Activated naive CD4-positive, alpha-beta T cell treated with anti-CD3 and anti-CD28 coated beads for 36 hours (primary cell): Measurements from ENCODE around the gene SLC28A2. TPM values are rescaled to one million over a fixed set of nuclear protein-coding genes. Genes with fewer than 3 reads are reported as not detected.
"Not testable (repeated sequence)": the region's sequence is repeated elsewhere in the genome, so short reads cannot be mapped to it uniquely, and the experiment has no call there.

ENCODE experiments used
- CTCF ChIA-PET: fragments of 350-600 bp; sonication (Branson Sonifier 250); formaldehyde crosslinking; loops from one replicate; lab custom pipeline; 2021; ENCODE audit warnings: antibody characterized with exemption; lab: Charles Lee
- DNase-seq: peaks from one replicate; pipeline ENCODE4 v3.0.0-alpha.2; 2020
- H3K27ac Mint-ChIP-seq: one replicate; pipeline ENCODE4 v1.8.0; 2021; ENCODE audit warnings: mild to moderate bottlenecking, mixed read lengths
- H3K27me3 Mint-ChIP-seq: one replicate; pipeline ENCODE4 v1.8.0; 2021; ENCODE audit warnings: low read depth, mixed read lengths
- H3K36me3 Mint-ChIP-seq: one replicate; pipeline ENCODE4 v1.8.0; 2021; ENCODE audit warnings: low read depth, mixed read lengths
- H3K4me1 Mint-ChIP-seq: one replicate; pipeline ENCODE4 v1.8.0; 2021; ENCODE audit warnings: low read depth, mixed read lengths
- H3K4me3 Mint-ChIP-seq: one replicate; pipeline ENCODE4 v1.8.0; 2021; ENCODE audit warnings: mild to moderate bottlenecking, moderate library complexity, mixed read lengths
- H3K9me3 Mint-ChIP-seq: one replicate; pipeline ENCODE4 v1.8.0; 2021; ENCODE audit warnings: mixed read lengths
- intact Hi-C: fragments of 100-400 bp; cut with micrococcal nuclease; formaldehyde crosslinking; loops from one replicate; pipeline ENCODE4 v1.15.1; 2023
- total RNA-seq, 2 experiments: library from RNA; stranded (reverse); gene quantifications; one replicate each; pipeline ENCODE4 v1.2.3, GENCODE V29; 2021

Gene SLC28A2
- total RNA-seq, 2 experiments from 2014 or later = not detected

GRCh38 chr15:45231864-45232562 is 20.0 kb upstream of the SLC28A2 start:
- H3K36me3 Mint-ChIP-seq = peaks cover 5% of the 10 kb centered on the region
- H3K27ac Mint-ChIP-seq = no peak overlapping the region
- CTCF ChIA-PET = interaction anchor here (1.1 kb wide), 1 partner anchor 8 kb away, joined by 3 read pairs; no protein-coding TSS in a partner anchor
- H3K4me3 Mint-ChIP-seq = no peak overlapping the region
- H3K4me1 Mint-ChIP-seq = no peaks in the 10 kb centered on the region
- no peak for DNase-seq
- H3K9me3 Mint-ChIP-seq = peaks cover 14% of the 10 kb centered on the region
- H3K27me3 Mint-ChIP-seq = peaks cover 2% of the 10 kb centered on the region
- intact Hi-C loops = no loop called here

GRCh38 chr15:45234562-45235235 is 17.3 kb upstream of the SLC28A2 start:
- H3K27me3 Mint-ChIP-seq = peaks cover 5% of the 10 kb centered on the region

GRCh38 chr15:45236806-45237205 is 15.2 kb upstream of the SLC28A2 start:
- CTCF ChIA-PET = interaction anchor here (0.6 to 1.2 kb wide), 2 partner anchors 32 to 1585 kb away, joined by 3 to 4 read pairs; no protein-coding TSS in a partner anchor
- intact Hi-C loops = not testable (repeated sequence)

More at GRCh38 chr15:45234562-45235235, 17.3 kb upstream of the SLC28A2 start:
- H3K4me3 Mint-ChIP-seq = no peak overlapping the region
- no peaks in the 10 kb centered on the region for H3K4me1 Mint-ChIP-seq
- H3K27ac Mint-ChIP-seq = no peak overlapping the region
- peaks cover 29% of the 10 kb centered on the region for H3K9me3 Mint-ChIP-seq
- no peak for DNase-seq
- CTCF ChIA-PET = interaction anchor here (0.7 to 1.3 kb wide), 4 partner anchors 30 to 195 kb away, joined by 3 to 5 read pairs (median 4); no protein-coding TSS in a partner anchor
- H3K36me3 Mint-ChIP-seq = peaks cover 7% of the 10 kb centered on the region
- intact Hi-C loops = no loop called here

GRCh38 chr15:45242289-45242688 is 9.7 kb upstream of the SLC28A2 start:
- intact Hi-C loops = no loop called here
- no peak for DNase-seq
- peaks cover 24% of the 10 kb centered on the region for H3K36me3 Mint-ChIP-seq
- H3K9me3 Mint-ChIP-seq = peaks cover 65% of the 10 kb centered on the region
- H3K4me1 Mint-ChIP-seq = no peaks in the 10 kb centered on the region
- CTCF ChIA-PET = no interaction called here
- H3K27ac Mint-ChIP-seq = no peak overlapping the region
- peaks cover 4% of the 10 kb centered on the region for H3K27me3 Mint-ChIP-seq
- H3K4me3 Mint-ChIP-seq = no peak overlapping the region

More at GRCh38 chr15:45236806-45237205, 15.2 kb upstream of the SLC28A2 start:
- not testable (repeated sequence) for H3K27ac Mint-ChIP-seq, DNase-seq, H3K4me1 Mint-ChIP-seq, H3K4me3 Mint-ChIP-seq, H3K27me3 Mint-ChIP-seq
- peaks cover 13% of the 10 kb centered on the region for H3K36me3 Mint-ChIP-seq
- peaks cover 41% of the 10 kb centered on the region for H3K9me3 Mint-ChIP-seq

- peaks cover 16% of the 10 kb centered on the region for H3K36me3 Mint-ChIP-seq
- H3K4me1 Mint-ChIP-seq = no peaks in the 10 kb centered on the region
- no peak overlapping the region for H3K27ac Mint-ChIP-seq
- no peaks in the 10 kb centered on the region for H3K27me3 Mint-ChIP-seq
- CTCF ChIA-PET = interaction anchor here (0.7 to 0.8 kb wide), 2 partner anchors 84 to 132 kb away, joined by 3 read pairs; no protein-coding TSS in a partner anchor
- peaks cover 17% of the 10 kb centered on the region for H3K9me3 Mint-ChIP-seq
- intact Hi-C loops = no loop called here
- H3K4me3 Mint-ChIP-seq = no peak overlapping the region
- DNase-seq = no peak
Observed at GRCh38 chr15:45249125-45249780, 2.8 kb upstream of the SLC28A2 start.

GRCh38 chr15:45253330-45253729 is 1.3 kb downstream of the SLC28A2 start:
- Mint-ChIP-seq H3K4me3 (no peak overlapping the region), H3K27me3 (no peaks in the 10 kb centered on the region)

GRCh38 chr15:45254405-45254804 is 2.4 kb downstream of the SLC28A2 start:
- Mint-ChIP-seq H3K4me1 (no peaks in the 10 kb centered on the region), H3K27me3 (no peaks in the 10 kb centered on the region), H3K27ac (no peak overlapping the region), H3K36me3 (peaks cover 5% of the 10 kb centered on the region), H3K9me3 (no peaks in the 10 kb centered on the region), H3K4me3 (no peak overlapping the region)
- CTCF ChIA-PET = interaction anchor here (0.9 to 1.8 kb wide), 3 partner anchors 49 to 136 kb away, joined by 3 to 6 read pairs (median 3); no protein-coding TSS in a partner anchor
- intact Hi-C loops = no loop called here
- no peak for DNase-seq

More at GRCh38 chr15:45253330-45253729, 1.3 kb downstream of the SLC28A2 start:
- Mint-ChIP-seq H3K9me3 (peaks cover 1% of the 10 kb centered on the region), H3K4me1 (no peaks in the 10 kb centered on the region), H3K36me3 (peaks cover 7% of the 10 kb centered on the region), H3K27ac (no peak overlapping the region)
- no peak for DNase-seq
- CTCF ChIA-PET = interaction anchor here (0.7 to 1.0 kb wide), 4 partner anchors 13 to 48 kb away, joined by 3 to 4 read pairs (median 3); no protein-coding TSS in a partner anchor
- intact Hi-C loops = no loop called here

GRCh38 chr15:45254824-45255223 is 2.8 kb downstream of the SLC28A2 start:
- intact Hi-C loops, H3K4me3 Mint-ChIP-seq, H3K27ac Mint-ChIP-seq, H3K27me3 Mint-ChIP-seq, H3K4me1 Mint-ChIP-seq, H3K9me3 Mint-ChIP-seq, DNase-seq, H3K36me3 Mint-ChIP-seq: not testable (repeated sequence)
- CTCF ChIA-PET = interaction anchor here (0.9 to 1.8 kb wide), 2 partner anchors 50 to 137 kb away, joined by 3 to 6 read pairs; no protein-coding TSS in a partner anchor

GRCh38 chr15:45259796-45260195 is 7.8 kb downstream of the SLC28A2 start:
- Mint-ChIP-seq H3K9me3 (no peaks in the 10 kb centered on the region), H3K36me3 (no peaks in the 10 kb centered on the region), H3K27ac (no peak overlapping the region), H3K4me3 (no peak overlapping the region), H3K27me3 (no peaks in the 10 kb centered on the region), H3K4me1 (no peaks in the 10 kb centered on the region)
- DNase-seq = no peak
- intact Hi-C loops = no loop called here
- CTCF ChIA-PET = no interaction called here

GRCh38 chr15:45262906-45263461 is 10.9 kb downstream of the SLC28A2 start:
- intact Hi-C loops = no loop called here
- Mint-ChIP-seq H3K27me3 (no peaks in the 10 kb centered on the region), H3K36me3 (no peaks in the 10 kb centered on the region), H3K4me3 (no peak overlapping the region), H3K27ac (no peak overlapping the region), H3K4me1 (no peaks in the 10 kb centered on the region), H3K9me3 (no peaks in the 10 kb centered on the region)
- CTCF ChIA-PET = no interaction called here
- no peak for DNase-seq

GRCh38 chr15:45263854-45264253 is 11.8 kb downstream of the SLC28A2 start:
- intact Hi-C loops = no loop called here
- DNase-seq = no peak
- no peak overlapping the region for H3K27ac Mint-ChIP-seq
- no peaks in the 10 kb centered on the region for H3K9me3 Mint-ChIP-seq
- H3K36me3 Mint-ChIP-seq = no peaks in the 10 kb centered on the region
- H3K4me1 Mint-ChIP-seq = no peaks in the 10 kb centered on the region
- no peaks in the 10 kb centered on the region for H3K27me3 Mint-ChIP-seq
- CTCF ChIA-PET = no interaction called here
- H3K4me3 Mint-ChIP-seq = no peak overlapping the region

GRCh38 chr15:45265506-45265905 is 13.5 kb downstream of the SLC28A2 start:
- no peak for DNase-seq
- no peaks in the 10 kb centered on the region for H3K9me3 Mint-ChIP-seq
- H3K27me3 Mint-ChIP-seq = no peaks in the 10 kb centered on the region
- H3K27ac Mint-ChIP-seq = no peak overlapping the region
- no peaks in the 10 kb centered on the region for H3K36me3 Mint-ChIP-seq
- no peak overlapping the region for H3K4me3 Mint-ChIP-seq
- no peaks in the 10 kb centered on the region for H3K4me1 Mint-ChIP-seq
- intact Hi-C loops = no loop called here
- CTCF ChIA-PET = no interaction called here
